Mesendoderm (in vitro differentiated cells): Measurements from ENCODE around the gene NCAPD3.

Experiments used
- DNase-seq: peaks from one replicate; pipeline ENCODE4 v3.0.0; 2013
- H2AK5ac ChIP-seq: 2 replicates; pipeline ENCODE4 v1.6.1; 2013; ENCODE audit warnings: low read length, inconsistent platforms
- H2BK120ac ChIP-seq: 2 replicates; pipeline ENCODE4 v1.6.1; 2013; ENCODE audit warnings: low read depth, mild to moderate bottlenecking, low read length, moderate library complexity, mixed read lengths
- H2BK15ac ChIP-seq: replicated peaks from 2 replicates; pipeline ENCODE4 v1.6.1; 2013; ENCODE audit warnings: low read depth, mild to moderate bottlenecking, moderate library complexity
- H2BK5ac ChIP-seq: 2 replicates; pipeline ENCODE4 v1.6.1; 2013; ENCODE audit warnings: low read length, inconsistent platforms
- H3K18ac ChIP-seq: 2 replicates; pipeline ENCODE4 v1.6.1; 2013; ENCODE audit warnings: mild to moderate bottlenecking, low read length, mixed read lengths
- H3K23ac ChIP-seq: one replicate; pipeline ENCODE4 v1.6.1; 2013; ENCODE audit warnings: low read length
- H3K27ac ChIP-seq: 2 replicates; pipeline ENCODE4 v1.5.1; 2013; ENCODE audit warnings: low read depth, mild to moderate bottlenecking, inconsistent platforms, low read length, moderate library complexity
- H3K27me3 ChIP-seq: 2 replicates; pipeline ENCODE4 v1.6.1; 2013; ENCODE audit warnings: low read length, control low read depth, mild to moderate bottlenecking, inconsistent platforms; ENCODE audit not compliant: insufficient read depth, poor library complexity
- H3K36me3 ChIP-seq: 2 replicates; pipeline ENCODE4 v1.6.1; 2013; ENCODE audit warnings: low read length, inconsistent platforms; ENCODE audit not compliant: control insufficient read depth, insufficient read depth
- H3K4ac ChIP-seq: one replicate; pipeline ENCODE4 v1.6.1; 2013; ENCODE audit warnings: low read depth, mild to moderate bottlenecking, low read length, moderate library complexity
- H3K4me1 ChIP-seq: 2 replicates; pipeline ENCODE4 v1.6.1; 2013; ENCODE audit warnings: low read depth, low read length, inconsistent platforms; ENCODE audit not compliant: control insufficient read depth
- H3K4me2 ChIP-seq: 2 replicates; pipeline ENCODE4 v1.6.1; 2013; ENCODE audit warnings: low read length
- H3K4me3 ChIP-seq: 2 replicates; pipeline ENCODE4 v1.5.1; 2013; ENCODE audit warnings: mild to moderate bottlenecking, low read length
- H3K56ac ChIP-seq: one replicate; pipeline ENCODE4 v1.6.1; 2013; ENCODE audit warnings: low read length
- H3K79me1 ChIP-seq: 2 replicates; pipeline ENCODE4 v1.6.1; 2013; ENCODE audit warnings: low read length, inconsistent platforms
- H3K79me2 ChIP-seq: 2 replicates; pipeline ENCODE4 v1.6.1; 2013; ENCODE audit warnings: mild to moderate bottlenecking, low read length; ENCODE audit not compliant: control insufficient read depth, insufficient read depth
- H3K9ac ChIP-seq: 2 replicates; pipeline ENCODE4 v1.6.1; 2013; ENCODE audit warnings: low read length, inconsistent platforms
- H4K5ac ChIP-seq: one replicate; pipeline ENCODE4 v1.6.1; 2013; ENCODE audit warnings: low read length
- H4K8ac ChIP-seq: one replicate; pipeline ENCODE4 v1.6.1; 2013; ENCODE audit warnings: low read depth, mild to moderate bottlenecking, control low read depth, low read length, moderate library complexity
- WGBS: extraction: QIAGEN DNeasy Blood & Tissue Kit; methylation state at CpG from one replicate; pipeline ENCODE4 v1.1.7; 2013; ENCODE audit warnings: low lambda C conversion rate, missing lambda C conversion rate; ENCODE audit not compliant: insufficient coverage; ENCODE audit errors: extremely low coverage; 5-methylcytosine and 5-hydroxymethylcytosine counted together

The NCAPD3 gene

GRCh38 chr11:134248910-134249480, 25.2 kb upstream of the NCAPD3 start:
- Histone ChIP-seq H2BK15ac (no peak overlapping the region), H2BK120ac (no peak overlapping the region), H3K27ac (no peak overlapping the region), H3K4me3 (no peak overlapping the region), H3K9ac (no peak overlapping the region), H3K79me2 (no peaks in the 10 kb centered on the region), H3K36me3 (peaks cover 2% of the 10 kb centered on the region), H3K27me3 (no peaks in the 10 kb centered on the region), H3K79me1 (no peaks in the 10 kb centered on the region), H3K23ac (no peak overlapping the region), H3K4me2 (no peak overlapping the region), H2BK5ac (no peak overlapping the region), H4K5ac (no peak overlapping the region), H4K8ac (no peak overlapping the region), H3K56ac (no peak overlapping the region), H3K4ac (no peak overlapping the region), H3K4me1 (peaks cover 2% of the 10 kb centered on the region), H3K18ac (no peak overlapping the region), H2AK5ac (no peak overlapping the region)
- no CpG with 5 or more reads among the region's 7 CpGs for WGBS
- DNase-seq: no peak

DNA sequence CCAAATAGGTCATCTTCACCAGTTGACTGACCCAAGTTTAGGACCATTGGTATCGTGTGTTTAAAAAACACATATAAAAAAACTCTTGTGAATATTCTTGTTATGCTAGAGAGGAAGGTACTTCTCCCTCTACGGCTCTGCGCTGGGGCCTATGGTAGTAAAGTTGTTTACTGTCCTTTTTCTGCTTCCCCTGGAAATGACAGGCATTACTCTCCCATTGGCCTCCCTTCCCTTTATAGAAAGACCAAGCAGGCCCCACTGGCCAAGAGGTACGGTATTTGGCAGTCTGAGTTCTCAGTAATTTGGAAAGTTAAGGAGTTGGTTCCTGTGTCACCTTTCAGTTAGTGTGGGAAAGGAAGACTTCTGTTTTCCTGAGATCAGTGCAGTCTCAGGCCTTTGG, 22.9 kb upstream of the NCAPD3 start:
- no peak overlapping the region for H3K4me3 ChIP-seq
- H3K79me1 ChIP-seq: no peaks in the 10 kb centered on the region
- H4K8ac ChIP-seq: no peak overlapping the region
- no peak for DNase-seq
- H3K36me3 ChIP-seq: peaks cover 5% of the 10 kb centered on the region
- no peaks in the 10 kb centered on the region for H3K79me2 ChIP-seq
- no peak overlapping the region for H3K9ac ChIP-seq
- no peaks in the 10 kb centered on the region for H3K4me1 ChIP-seq
- no peak overlapping the region for H3K56ac ChIP-seq
- no peak overlapping the region for H2AK5ac ChIP-seq
- H3K4me2 ChIP-seq: no peak overlapping the region
- H3K23ac ChIP-seq: no peak overlapping the region
- WGBS: no CpG with 5 or more reads among the region's 4 CpGs
- no peak overlapping the region for H4K5ac ChIP-seq
- no peak overlapping the region for H3K27ac ChIP-seq
- no peak overlapping the region for H2BK5ac ChIP-seq
- H3K18ac ChIP-seq: no peak overlapping the region
- no peak overlapping the region for H2BK120ac ChIP-seq
- no peak overlapping the region for H3K4ac ChIP-seq
- no peaks in the 10 kb centered on the region for H3K27me3 ChIP-seq
- H2BK15ac ChIP-seq: no peak overlapping the region

DNA sequence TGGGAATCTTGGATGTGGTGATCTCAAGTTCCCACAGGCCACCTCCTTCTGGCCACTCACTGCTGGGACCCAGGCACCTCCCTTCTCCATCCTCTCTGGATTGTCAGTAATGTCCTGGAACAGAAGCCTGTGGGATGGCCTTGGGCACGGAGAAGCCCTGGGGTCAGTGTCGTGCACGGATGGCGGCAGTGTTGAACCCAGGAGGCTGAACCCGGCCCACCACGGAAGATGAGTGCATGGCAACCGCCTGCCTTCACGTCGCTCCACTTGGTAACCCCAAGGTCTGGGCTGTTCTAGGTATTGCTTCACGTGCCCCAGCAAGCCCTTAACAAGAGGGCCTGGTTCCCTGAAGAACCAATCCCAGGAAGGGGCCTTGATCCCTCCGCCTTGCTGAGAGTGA, 22.3 kb upstream of the NCAPD3 start:
- DNase-seq: no peak
- no peak overlapping the region for H3K27ac ChIP-seq

DNA sequence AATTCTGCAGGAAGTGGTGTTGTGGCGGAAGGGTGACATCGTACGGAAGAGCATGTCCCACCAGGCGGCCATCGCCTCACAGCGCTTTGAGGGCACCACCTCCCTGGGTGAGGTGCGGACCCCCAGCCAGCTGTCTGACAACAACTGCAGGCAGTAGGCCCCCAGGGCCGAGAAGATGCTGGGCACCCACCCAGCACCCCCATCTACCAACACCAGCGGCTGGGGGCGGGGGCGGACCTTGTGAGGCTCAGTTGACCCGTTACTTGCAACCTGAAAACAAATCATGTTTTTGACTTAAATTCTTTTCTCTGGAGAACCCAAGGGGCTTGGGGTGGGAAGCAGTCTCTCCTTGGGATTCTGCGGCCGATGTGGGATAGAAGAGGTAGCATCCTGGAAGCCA, 21.7 kb upstream of the NCAPD3 start:
- Histone ChIP-seq H3K79me1 (no peaks in the 10 kb centered on the region), H4K8ac (no peak overlapping the region), H3K36me3 (peaks cover 5% of the 10 kb centered on the region), H3K4me1 (no peaks in the 10 kb centered on the region), H3K9ac (no peak overlapping the region), H4K5ac (no peak overlapping the region), H3K18ac (no peak overlapping the region), H3K27ac (no peak overlapping the region), H2BK5ac (no peak overlapping the region), H3K56ac (no peak overlapping the region), H2BK120ac (no peak overlapping the region), H3K23ac (no peak overlapping the region), H3K79me2 (no peaks in the 10 kb centered on the region), H3K4ac (no peak overlapping the region), H3K4me3 (no peak overlapping the region), H2BK15ac (no peak overlapping the region), H3K4me2 (no peak overlapping the region), H3K27me3 (no peaks in the 10 kb centered on the region), H2AK5ac (no peak overlapping the region)
- no CpG with 5 or more reads among the region's 14 CpGs for WGBS
- DNase-seq: no peak

More for the DNA sequence above, 22.3 kb upstream of the NCAPD3 start:
- Histone ChIP-seq H3K56ac (no peak overlapping the region), H3K27me3 (no peaks in the 10 kb centered on the region), H4K5ac (no peak overlapping the region), H3K4me1 (no peaks in the 10 kb centered on the region), H3K4me2 (no peak overlapping the region), H3K18ac (no peak overlapping the region), H4K8ac (no peak overlapping the region), H2BK5ac (no peak overlapping the region), H3K4me3 (no peak overlapping the region), H3K4ac (no peak overlapping the region), H3K36me3 (peaks cover 5% of the 10 kb centered on the region), H2BK120ac (no peak overlapping the region), H3K9ac (no peak overlapping the region), H2BK15ac (no peak overlapping the region), H3K79me1 (no peaks in the 10 kb centered on the region), H3K23ac (no peak overlapping the region), H2AK5ac (no peak overlapping the region), H3K79me2 (no peaks in the 10 kb centered on the region)
- no CpG with 5 or more reads among the region's 11 CpGs for WGBS

- H4K8ac ChIP-seq: no peak overlapping the region
- no peak overlapping the region for H2BK5ac ChIP-seq
- H3K79me2 ChIP-seq: no peaks in the 10 kb centered on the region
- H2AK5ac ChIP-seq: no peak overlapping the region
- H3K27ac ChIP-seq: no peak overlapping the region
- no peak overlapping the region for H3K9ac ChIP-seq
- H3K4me2 ChIP-seq: no peak overlapping the region
- no peak overlapping the region for H2BK120ac ChIP-seq
- H3K23ac ChIP-seq: no peak overlapping the region
- peaks cover 5% of the 10 kb centered on the region for H3K36me3 ChIP-seq
- no peaks in the 10 kb centered on the region for H3K79me1 ChIP-seq
- no peak overlapping the region for H3K56ac ChIP-seq
- DNase-seq: peak; percentile 53
- no peaks in the 10 kb centered on the region for H3K4me1 ChIP-seq
- H3K4ac ChIP-seq: no peak overlapping the region
- no peak overlapping the region for H3K18ac ChIP-seq
- WGBS: no CpG with 5 or more reads among the region's 7 CpGs
- no peak overlapping the region for H3K4me3 ChIP-seq
- no peak overlapping the region for H4K5ac ChIP-seq
- no peak overlapping the region for H2BK15ac ChIP-seq
- no peaks in the 10 kb centered on the region for H3K27me3 ChIP-seq
Observed at GRCh38 chr11:134244593-134244992, 20.8 kb upstream of the NCAPD3 start.

GRCh38 chr11:134243913-134244312, 20.1 kb upstream of the NCAPD3 start:
- no peak overlapping the region for H2AK5ac ChIP-seq
- no peak overlapping the region for H3K23ac ChIP-seq
- no peak overlapping the region for H2BK5ac ChIP-seq
- H3K4me1 ChIP-seq: no peaks in the 10 kb centered on the region
- H3K9ac ChIP-seq: no peak overlapping the region
- H3K4me3 ChIP-seq: no peak overlapping the region
- no peaks in the 10 kb centered on the region for H3K79me2 ChIP-seq
- H3K36me3 ChIP-seq: peaks cover 5% of the 10 kb centered on the region
- no peak overlapping the region for H2BK15ac ChIP-seq
- no peak overlapping the region for H3K27ac ChIP-seq
- no peak overlapping the region for H3K18ac ChIP-seq
- no peak for DNase-seq
- H4K5ac ChIP-seq: no peak overlapping the region
- no peaks in the 10 kb centered on the region for H3K27me3 ChIP-seq
- H3K4ac ChIP-seq: no peak overlapping the region
- H3K56ac ChIP-seq: no peak overlapping the region
- no peak overlapping the region for H2BK120ac ChIP-seq
- H3K4me2 ChIP-seq: no peak overlapping the region
- H4K8ac ChIP-seq: no peak overlapping the region
- no peaks in the 10 kb centered on the region for H3K79me1 ChIP-seq
- no CpG with 5 or more reads among the region's 4 CpGs for WGBS
